Measurements from ENCODE around the gene RPL7L1.

The RPL7L1 gene

GRCh38 chr6:42845327-42845694 lies 34.1 kb upstream of the RPL7L1 start:
- no peaks in the 10 kb centered on the region for H3K36me3 ChIP-seq (replicated peaks; ENCODE audit: low read depth, low read length)
- no peak overlapping the region for H3K4me2 ChIP-seq (ENCODE audit: low read length)
- no peak overlapping the region for H2AFZ ChIP-seq (ENCODE audit: low read depth, low read length)
- no peak overlapping the region for H3K27ac ChIP-seq (ENCODE audit: low read length)
- no peak overlapping the region for H3K4me3 ChIP-seq (ENCODE audit: low read length)
- no peak for TF ChIP-seq EZH2phosphoT487 (IDR thresholded peaks at IDR 0.05; ENCODE audit: low read depth)
- TF ChIP-seq, protein P1, sequence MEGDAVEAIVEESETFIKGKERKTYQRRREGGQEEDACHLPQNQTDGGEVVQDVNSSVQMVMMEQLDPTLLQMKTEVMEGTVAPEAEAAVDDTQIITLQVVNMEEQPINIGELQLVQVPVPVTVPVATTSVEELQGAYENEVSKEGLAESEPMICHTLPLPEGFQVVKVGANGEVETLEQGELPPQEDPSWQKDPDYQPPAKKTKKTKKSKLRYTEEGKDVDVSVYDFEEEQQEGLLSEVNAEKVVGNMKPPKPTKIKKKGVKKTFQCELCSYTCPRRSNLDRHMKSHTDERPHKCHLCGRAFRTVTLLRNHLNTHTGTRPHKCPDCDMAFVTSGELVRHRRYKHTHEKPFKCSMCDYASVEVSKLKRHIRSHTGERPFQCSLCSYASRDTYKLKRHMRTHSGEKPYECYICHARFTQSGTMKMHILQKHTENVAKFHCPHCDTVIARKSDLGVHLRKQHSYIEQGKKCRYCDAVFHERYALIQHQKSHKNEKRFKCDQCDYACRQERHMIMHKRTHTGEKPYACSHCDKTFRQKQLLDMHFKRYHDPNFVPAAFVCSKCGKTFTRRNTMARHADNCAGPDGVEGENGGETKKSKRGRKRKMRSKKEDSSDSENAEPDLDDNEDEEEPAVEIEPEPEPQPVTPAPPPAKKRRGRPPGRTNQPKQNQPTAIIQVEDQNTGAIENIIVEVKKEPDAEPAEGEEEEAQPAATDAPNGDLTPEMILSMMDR (IDR thresholded peaks at IDR 0.05; ENCODE audit: low read depth, low read length): no peak
- H3K4me1 ChIP-seq (ENCODE audit: low read length): no peaks in the 10 kb centered on the region
- no peak overlapping the region for H3K9ac ChIP-seq (ENCODE audit: low read length)
- H3K79me2 ChIP-seq (ENCODE audit: low read length): no peaks in the 10 kb centered on the region
- H4K20me1 ChIP-seq (ENCODE audit: insufficient read depth, low read length): no peaks in the 10 kb centered on the region
- H3K9me3 ChIP-seq (ENCODE audit: insufficient read depth, low read length): no peaks in the 10 kb centered on the region
- H3K27me3 ChIP-seq (ENCODE audit: low read depth, low read length): no peaks in the 10 kb centered on the region

- Histone ChIP-seq H3K79me2 (ENCODE audit: low read length) (no peaks in the 10 kb centered on the region), H3K9me3 (ENCODE audit: insufficient read depth, low read length) (no peaks in the 10 kb centered on the region), H2AFZ (ENCODE audit: low read depth, low read length) (no peak overlapping the region), H3K27me3 (ENCODE audit: low read depth, low read length) (no peaks in the 10 kb centered on the region), H3K4me2 (ENCODE audit: low read length) (no peak overlapping the region), H3K4me3 (ENCODE audit: low read length) (no peak overlapping the region), H3K9ac (ENCODE audit: low read length) (no peak overlapping the region), H3K27ac (ENCODE audit: low read length) (no peak overlapping the region), H3K36me3 (replicated peaks; ENCODE audit: low read depth, low read length) (no peaks in the 10 kb centered on the region), H3K4me1 (ENCODE audit: low read length) (no peaks in the 10 kb centered on the region), H4K20me1 (ENCODE audit: insufficient read depth, low read length) (no peaks in the 10 kb centered on the region)
- TF ChIP-seq, protein P1 (IDR thresholded peaks at IDR 0.05; ENCODE audit: low read depth, low read length): no peak
- TF ChIP-seq EZH2phosphoT487 (IDR thresholded peaks at IDR 0.05; ENCODE audit: low read depth): no peak
Observed at GRCh38 chr6:42846505-42846904, 32.9 kb upstream of the RPL7L1 start.

DNA sequence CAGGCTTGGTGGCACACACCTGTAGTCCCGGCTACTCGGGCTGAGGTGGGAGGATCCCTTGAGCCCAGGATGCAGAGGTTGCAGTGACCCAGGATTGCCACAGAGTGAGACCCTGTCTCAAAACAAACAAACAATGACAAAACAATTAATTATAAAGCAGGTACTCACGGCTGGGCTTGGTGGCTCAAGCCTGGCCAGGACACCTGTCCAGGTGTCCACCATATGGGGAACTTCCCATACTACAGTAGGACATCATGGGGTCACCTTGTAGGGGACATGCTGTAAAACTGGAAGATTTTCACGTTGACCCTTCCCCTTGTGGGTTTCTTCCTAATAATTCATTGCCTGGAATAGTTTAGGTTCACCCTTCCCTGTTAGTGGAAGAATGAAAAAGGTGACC lies 30.7 kb upstream of the RPL7L1 start:
- no peaks in the 10 kb centered on the region for H3K27me3 ChIP-seq (ENCODE audit: low read depth, low read length)
- no peaks in the 10 kb centered on the region for H3K4me1 ChIP-seq (ENCODE audit: low read length)
- no peak overlapping the region for H3K4me3 ChIP-seq (ENCODE audit: low read length)
- H3K4me2 ChIP-seq (ENCODE audit: low read length): no peak overlapping the region
- no peak overlapping the region for H2AFZ ChIP-seq (ENCODE audit: low read depth, low read length)
- no peak overlapping the region for H3K9ac ChIP-seq (ENCODE audit: low read length)
- no peaks in the 10 kb centered on the region for H3K79me2 ChIP-seq (ENCODE audit: low read length)
- TF ChIP-seq EZH2phosphoT487 (IDR thresholded peaks at IDR 0.05; ENCODE audit: low read depth): no peak
- TF ChIP-seq, protein P1 (IDR thresholded peaks at IDR 0.05; ENCODE audit: low read depth, low read length): no peak
- H4K20me1 ChIP-seq (ENCODE audit: insufficient read depth, low read length): no peaks in the 10 kb centered on the region
- H3K9me3 ChIP-seq (ENCODE audit: insufficient read depth, low read length): no peaks in the 10 kb centered on the region
- no peaks in the 10 kb centered on the region for H3K36me3 ChIP-seq (replicated peaks; ENCODE audit: low read depth, low read length)
- H3K27ac ChIP-seq (ENCODE audit: low read length): no peak overlapping the region

GRCh38 chr6:42851599-42851998 lies 27.8 kb upstream of the RPL7L1 start:
- TF ChIP-seq EZH2phosphoT487 (IDR thresholded peaks at IDR 0.05; ENCODE audit: low read depth): no peak
- TF ChIP-seq, protein P1 (IDR thresholded peaks at IDR 0.05; ENCODE audit: low read depth, low read length): no peak
- Histone ChIP-seq H2AFZ (ENCODE audit: low read depth, low read length) (no peak overlapping the region), H3K4me3 (ENCODE audit: low read length) (no peak overlapping the region), H4K20me1 (ENCODE audit: insufficient read depth, low read length) (no peaks in the 10 kb centered on the region), H3K27me3 (ENCODE audit: low read depth, low read length) (no peaks in the 10 kb centered on the region), H3K27ac (ENCODE audit: low read length) (no peak overlapping the region), H3K79me2 (ENCODE audit: low read length) (no peaks in the 10 kb centered on the region), H3K36me3 (replicated peaks; ENCODE audit: low read depth, low read length) (peaks cover 4% of the 10 kb centered on the region), H3K9ac (ENCODE audit: low read length) (no peak overlapping the region), H3K4me2 (ENCODE audit: low read length) (no peak overlapping the region), H3K9me3 (ENCODE audit: insufficient read depth, low read length) (no peaks in the 10 kb centered on the region), H3K4me1 (ENCODE audit: low read length) (no peaks in the 10 kb centered on the region)

Data from OCI-LY3 (cell line).